Right lobe of liver (tissue), 6 donors: Measurements from ENCODE around the gene ASXL1. TPM values are rescaled to one million over a fixed set of nuclear protein-coding genes. Genes with fewer than 3 reads are reported as not detected.
A peak's percentile ranks its signal among the peaks of the same experiment; 100 is the strongest.
"Not testable (repeated sequence)": the region's sequence is repeated elsewhere in the genome, so short reads cannot be mapped to it uniquely, and the experiment has no call there.

Source experiments
- ATAC-seq, 4 donors: fragments of 200-7000 bp; cut with Tn5 transposase; one replicate each; pipeline ENCODE4 v1.9.1; 2020; ENCODE audit warnings: mild to moderate bottlenecking in 4 of 4, moderate library complexity in 4 of 4
- DNase-seq, 3 donors: peaks; one replicate each; pipeline ENCODE4 v3.0.0-alpha.2; 2020
- H3K27ac ChIP-seq, 3 donors: fragments of 200-600 bp; one replicate each; pipeline ENCODE4 v1.8.0; 2022
- H3K27me3 ChIP-seq, 2 donors: fragments of 200-600 bp; one replicate each; pipeline ENCODE4 v1.8.0; 2022
- H3K36me3 ChIP-seq, 4 donors: fragments of 200-600 bp; sonication (generic) in 1 of 4; one replicate each; pipeline versions ENCODE4 v1.5.1 to v1.8.0; 2017 to 2022; ENCODE audit warnings: control low read depth in 1 of 4
- H3K4me1 ChIP-seq, 4 donors: fragments of 200-600 bp; sonication (generic) in 1 of 4; one replicate each; pipeline versions ENCODE4 v1.5.1 to v1.8.0; 2017 to 2022; ENCODE audit warnings: control low read depth in 1 of 4
- H3K4me3 ChIP-seq, 3 donors: fragments of 200-600 bp; one replicate each; pipeline ENCODE4 v1.8.0; 2022
- H3K9me3 ChIP-seq, 4 donors: fragments of 200-600 bp; sonication (generic) in 1 of 4; one replicate each; pipeline versions ENCODE4 v1.5.1 to v1.8.0; 2017 to 2022; ENCODE audit warnings: control low read depth in 1 of 4
- POLR2A ChIP-seq: fragments of 450-650 bp; IDR thresholded peaks from one replicate; pipeline ENCODE4 v1.6.1; 2017; ENCODE audit warnings: antibody characterized with exemption, mild to moderate bottlenecking
- WGBS: methylation state at CpG from one replicate; pipeline ENCODE4 v1.1.6; 2018; ENCODE audit warnings: low coverage, low lambda C conversion rate; ENCODE audit not compliant: insufficient coverage; ENCODE audit errors: missing lambda C conversion rate; 5-methylcytosine and 5-hydroxymethylcytosine counted together
- intact Hi-C, 2 donors: fragments of 100-400 bp; cut with DNase I; formaldehyde crosslinking; loops; one replicate each; pipeline versions ENCODE4 v1.11.2 to v1.14.1; 2022
- total RNA-seq, 6 experiments: library from RNA; depleted of rRNA in 2 of 6; stranded (reverse); fragments of >200 nt in 2 of 6; fragmentation: NEBNext Ultra II Directional in 3 of 6; extraction: Animal tissue kit (Norgen Biotek cat#: 25700) in 3 of 6; gene quantifications; one replicate each; pipeline versions ENCODE4 v1.1.0 to v1.2.4, GENCODE V29; 2016 to 2023
- TF ChIP-seq, protein P1 (sequence below), 4 donors: fragments of 200-600 bp in 3 of 4; fragments of 450-650 bp in 1 of 4; IDR thresholded peaks; one replicate each; pipeline versions ENCODE4 v1.5.1 to v1.8.0; 2016 to 2022; ENCODE audit warnings: antibody characterized with exemption in 4 of 4, mild to moderate bottlenecking in 2 of 4
- donor health status: DM: no; HTN: yes; CAD: no.
- donor health status: DM: no; HTN: no; CAD: no.
- donor health status: DM: no; HTN: no; CAD: no.
- donor health status: DM: no; HTN: yes; CAD: no.
- donor health status: DM: no; HTN: yes; CAD: no.

Gene ASXL1
- total RNA-seq, 6 experiments from 2014 or later: 18.9 to 41.8 (median 26.0) TPM

DNA sequence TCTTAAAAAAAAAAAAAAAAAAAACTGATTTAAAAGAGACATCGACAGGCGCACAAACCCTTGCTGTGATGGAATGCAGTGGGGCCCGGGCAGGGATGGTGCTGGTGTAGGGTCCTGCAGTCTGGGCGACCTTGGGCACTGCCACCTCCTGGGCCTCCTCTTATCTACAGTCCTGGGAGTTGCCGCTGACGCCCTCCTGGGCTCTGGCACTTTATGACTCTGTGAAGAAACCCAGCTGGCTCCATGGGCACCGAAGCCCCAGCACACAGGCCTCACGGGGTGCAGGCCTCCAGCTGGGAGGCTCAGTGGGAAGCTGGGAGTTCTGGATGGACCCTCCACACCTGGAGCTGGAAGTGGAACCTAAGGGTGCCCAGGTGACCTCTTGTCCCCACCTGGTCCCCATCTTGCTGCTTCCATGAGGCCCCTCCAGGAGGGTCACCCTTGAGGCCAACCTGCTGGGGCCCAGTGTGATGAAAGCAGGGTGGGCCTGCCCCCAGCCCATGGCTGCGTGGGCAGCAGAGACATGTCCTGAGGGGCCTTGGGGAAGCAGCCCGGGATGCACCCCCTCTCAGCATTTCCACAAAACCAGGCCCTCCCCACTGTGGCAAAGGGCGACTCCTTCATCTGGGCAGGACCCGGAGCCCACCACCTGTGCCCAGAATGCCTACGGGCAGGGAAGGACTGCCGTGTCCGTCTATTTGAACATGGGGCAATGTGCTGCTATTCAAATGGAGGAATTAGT lies 104.9 kb downstream of the ASXL1 start:
- DNase-seq (peak in 1 of 3 donors; percentile 17), ATAC-seq (no peak)
- Histone ChIP-seq H3K27ac (peak overlapping the region in 1 of 3 donors; percentile 76), H3K9me3 (no peaks in the 10 kb centered on the region), H3K27me3 (no peaks in the 10 kb centered on the region), H3K4me3 (no peak overlapping the region), H3K4me1 (peaks cover 0 to 45% (median 25%) of the 10 kb centered on the region in 4 donors), H3K36me3 (no peaks in the 10 kb centered on the region)
- TF ChIP-seq, protein P1, sequence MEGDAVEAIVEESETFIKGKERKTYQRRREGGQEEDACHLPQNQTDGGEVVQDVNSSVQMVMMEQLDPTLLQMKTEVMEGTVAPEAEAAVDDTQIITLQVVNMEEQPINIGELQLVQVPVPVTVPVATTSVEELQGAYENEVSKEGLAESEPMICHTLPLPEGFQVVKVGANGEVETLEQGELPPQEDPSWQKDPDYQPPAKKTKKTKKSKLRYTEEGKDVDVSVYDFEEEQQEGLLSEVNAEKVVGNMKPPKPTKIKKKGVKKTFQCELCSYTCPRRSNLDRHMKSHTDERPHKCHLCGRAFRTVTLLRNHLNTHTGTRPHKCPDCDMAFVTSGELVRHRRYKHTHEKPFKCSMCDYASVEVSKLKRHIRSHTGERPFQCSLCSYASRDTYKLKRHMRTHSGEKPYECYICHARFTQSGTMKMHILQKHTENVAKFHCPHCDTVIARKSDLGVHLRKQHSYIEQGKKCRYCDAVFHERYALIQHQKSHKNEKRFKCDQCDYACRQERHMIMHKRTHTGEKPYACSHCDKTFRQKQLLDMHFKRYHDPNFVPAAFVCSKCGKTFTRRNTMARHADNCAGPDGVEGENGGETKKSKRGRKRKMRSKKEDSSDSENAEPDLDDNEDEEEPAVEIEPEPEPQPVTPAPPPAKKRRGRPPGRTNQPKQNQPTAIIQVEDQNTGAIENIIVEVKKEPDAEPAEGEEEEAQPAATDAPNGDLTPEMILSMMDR (IDR thresholded peaks at IDR 0.05): no peak
- no peak for TF ChIP-seq POLR2A
- WGBS: 80% methylated on average over 5 of the region's 15 CpGs
- intact Hi-C loops: no loop called here

DNA sequence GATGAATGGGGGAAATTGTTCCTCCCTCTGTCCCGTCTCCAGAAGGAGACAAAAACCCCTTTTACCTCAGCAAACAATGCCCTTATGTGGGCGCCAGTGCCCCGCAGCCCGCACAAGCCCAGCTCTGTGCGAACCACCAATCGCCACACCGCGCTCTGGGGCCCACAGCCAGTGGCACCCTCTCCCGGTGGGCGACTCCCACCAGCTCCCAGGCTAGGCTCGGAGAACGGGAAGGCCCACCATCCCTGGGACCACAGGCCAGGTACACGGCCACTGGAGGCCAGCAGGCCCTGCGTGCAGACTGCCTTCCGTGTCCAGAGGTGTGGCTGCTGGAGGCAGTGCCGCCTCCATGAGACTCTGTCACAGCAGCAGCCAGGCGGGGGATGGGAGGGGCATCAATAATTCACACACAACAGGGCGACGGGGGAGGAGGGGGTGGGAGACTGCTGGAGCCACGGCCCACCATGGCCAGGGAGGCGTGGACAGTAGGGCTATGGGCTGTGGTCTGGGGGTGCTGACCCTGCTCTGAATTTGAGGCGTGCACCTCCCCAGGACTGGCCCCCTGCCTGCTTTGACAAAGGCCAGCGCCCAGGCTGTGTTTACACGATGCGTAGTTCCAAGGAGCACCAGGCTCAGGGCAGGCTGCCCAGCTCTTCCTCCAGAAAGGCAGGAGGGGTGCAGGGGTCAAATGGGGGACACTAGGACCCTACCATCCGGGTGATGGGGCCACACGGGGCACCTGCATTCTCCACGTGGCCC lies 105.7 kb downstream of the ASXL1 start:
- Histone ChIP-seq H3K4me3 (no peak overlapping the region), H3K27ac (peak overlapping the region in 2 of 3 donors; percentile 54 to 76), H3K4me1 (peaks cover 0 to 43% (median 25%) of the 10 kb centered on the region in 4 donors), H3K27me3 (no peaks in the 10 kb centered on the region), H3K36me3 (no peaks in the 10 kb centered on the region), H3K9me3 (no peaks in the 10 kb centered on the region)
- peak; percentile 56 to 81 (median 76) for ATAC-seq
- DNase-seq: peak; percentile 73 to 86 (median 85)
- intact Hi-C loops: no loop called here
- 80% methylated on average over 6 of the region's 28 CpGs for WGBS
- no peak for TF ChIP-seq POLR2A
- TF ChIP-seq, protein P1 (IDR thresholded peaks at IDR 0.05): peak in 1 of 4 donors; percentile 4

DNA sequence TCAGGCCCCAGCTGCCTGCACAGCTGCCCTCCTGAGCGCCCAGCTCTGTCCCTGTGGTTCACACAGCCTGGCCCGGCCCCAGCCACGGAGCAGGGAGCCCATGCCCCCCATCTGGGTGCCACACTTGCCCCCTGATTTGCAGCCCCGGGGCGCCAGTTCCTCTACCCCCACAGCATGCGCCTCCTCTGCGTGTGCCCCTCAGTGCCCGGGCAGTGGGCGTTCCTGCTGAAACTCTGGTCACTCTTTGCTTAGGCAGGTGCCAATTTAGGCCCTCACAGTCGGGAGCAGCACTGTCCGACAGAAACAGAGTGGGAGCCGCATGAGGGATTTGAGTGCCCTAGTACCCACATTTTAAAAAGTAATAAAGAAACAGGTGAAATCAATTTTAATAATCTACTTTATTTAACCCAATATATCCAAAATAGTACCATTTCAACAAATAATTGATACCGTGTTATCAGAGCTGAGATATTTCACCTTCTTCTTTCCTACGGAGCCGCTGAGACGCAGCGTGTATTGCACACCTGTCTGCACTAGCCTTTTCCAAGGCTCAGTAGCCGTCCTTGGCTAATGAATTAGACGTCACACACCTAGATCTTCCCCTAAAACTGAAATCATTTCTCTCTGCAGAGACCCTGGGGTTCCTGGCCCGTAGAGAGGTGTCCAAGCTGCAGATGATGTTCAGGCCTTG lies 106.4 kb downstream of the ASXL1 start:
- intact Hi-C loops: no loop called here
- Histone ChIP-seq H3K4me3 (no peak overlapping the region), H3K9me3 (no peaks in the 10 kb centered on the region), H3K27me3 (no peaks in the 10 kb centered on the region), H3K36me3 (no peaks in the 10 kb centered on the region), H3K4me1 (peaks cover 0 to 43% (median 25%) of the 10 kb centered on the region in 4 donors), H3K27ac (peak overlapping the region; percentile 69 to 78 (median 76))
- ATAC-seq (peak in 2 of 4 donors; percentile 13 to 22), DNase-seq (peak in 1 of 3 donors; percentile 36)
- 65% methylated on average over 17 of the region's 20 CpGs for WGBS
- no peak for TF ChIP-seq POLR2A
- TF ChIP-seq, protein P1 (IDR thresholded peaks at IDR 0.05): no peak

DNA sequence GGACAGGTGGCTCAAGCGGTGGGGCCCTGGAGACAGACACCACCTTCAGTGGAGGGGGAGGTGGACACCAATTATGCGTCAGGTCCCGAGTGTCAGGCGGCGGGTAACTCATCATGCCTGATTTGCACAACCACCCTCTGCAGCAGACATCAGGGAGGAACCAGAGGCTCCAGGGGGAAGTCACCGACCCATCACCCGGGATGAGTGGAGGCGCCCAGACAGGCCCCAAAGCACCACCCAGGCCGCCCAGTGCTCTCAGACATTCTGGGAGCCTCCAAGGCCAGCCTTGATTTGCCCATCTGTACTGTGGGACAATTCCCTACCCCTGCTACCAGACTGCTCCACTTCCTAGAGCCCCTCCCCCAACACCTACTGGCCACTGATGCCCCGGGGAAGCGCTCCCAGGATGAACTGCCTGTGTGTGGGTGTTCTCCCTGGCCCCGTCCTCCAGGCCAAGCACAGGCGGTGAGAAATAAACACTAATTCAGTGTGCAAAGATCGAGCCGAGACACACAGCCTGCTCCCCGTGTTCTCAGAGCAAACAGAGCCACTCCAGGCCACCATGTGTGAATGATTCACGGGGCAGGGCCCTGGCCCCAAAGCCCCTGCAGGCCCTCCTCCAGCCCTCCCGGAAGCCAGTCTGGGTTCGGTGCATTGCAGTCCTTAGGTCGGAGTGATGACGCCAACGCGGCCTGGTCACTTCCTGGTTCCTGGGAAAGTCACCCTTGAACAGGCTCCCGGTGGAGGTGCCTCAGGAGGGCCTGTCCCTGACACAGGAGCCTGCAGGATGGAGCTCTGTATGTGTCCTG lies 107.2 kb downstream of the ASXL1 start:
- no peaks in the 10 kb centered on the region for H3K36me3 ChIP-seq
- peaks cover 0 to 43% (median 25%) of the 10 kb centered on the region in 4 donors for H3K4me1 ChIP-seq
- ATAC-seq (peak; percentile 67 to 82 (median 70)), DNase-seq (peak; percentile 82 to 95 (median 88))
- intact Hi-C loops: no loop called here
- H3K4me3 ChIP-seq: no peak overlapping the region
- TF ChIP-seq, protein P1 (IDR thresholded peaks at IDR 0.05): no peak
- TF ChIP-seq POLR2A: peak; percentile 63
- no peaks in the 10 kb centered on the region for H3K27me3 ChIP-seq
- no peaks in the 10 kb centered on the region for H3K9me3 ChIP-seq
- 19% methylated on average over 10 of the region's 24 CpGs for WGBS
- peak overlapping the region; percentile 69 to 78 (median 76) for H3K27ac ChIP-seq

DNA sequence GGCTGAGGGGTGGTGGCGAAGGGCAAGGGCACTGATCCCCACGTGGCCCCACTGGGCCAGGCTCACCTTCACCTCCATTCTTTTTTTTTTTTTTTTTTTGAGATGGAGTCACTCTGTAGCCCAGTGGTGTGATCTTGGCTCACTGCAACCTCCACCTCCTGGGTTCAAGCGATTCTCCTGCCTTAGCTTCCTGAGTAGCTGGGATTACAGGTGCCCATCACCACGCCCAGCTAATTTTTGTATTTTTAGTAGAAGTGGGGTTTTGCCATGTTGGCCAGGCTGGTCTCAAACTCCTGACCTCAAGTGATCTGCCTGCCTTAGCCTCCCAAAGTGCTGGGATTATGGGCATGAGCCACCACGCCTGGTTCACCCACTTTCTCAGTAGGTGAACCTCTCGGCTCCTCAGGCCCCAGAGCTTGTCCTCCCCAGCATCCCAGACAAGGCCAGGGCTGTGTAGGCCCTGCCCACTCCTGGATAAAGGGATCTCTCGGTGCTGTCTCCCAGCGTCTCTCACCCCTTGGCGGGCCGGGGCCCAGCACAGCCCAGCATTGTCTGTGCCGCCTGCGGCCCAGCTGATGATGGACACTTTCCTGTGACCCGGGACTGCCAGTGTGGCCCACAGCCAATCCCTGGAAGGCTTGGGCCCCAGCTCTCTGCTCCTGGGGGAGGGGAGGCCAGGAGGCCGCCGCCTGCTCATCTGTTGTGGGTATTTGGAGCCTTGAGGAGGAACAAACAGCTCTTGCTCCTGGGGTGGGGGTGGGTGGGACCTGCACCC lies 108.0 kb downstream of the ASXL1 start:
- peak in 2 of 3 donors; percentile 34 to 58 for DNase-seq
- H3K4me3 ChIP-seq, H3K9me3 ChIP-seq, ATAC-seq, intact Hi-C loops, H3K36me3 ChIP-seq, H3K27me3 ChIP-seq: not testable (repeated sequence)
- peaks cover 0 to 43% (median 25%) of the 10 kb centered on the region in 4 donors for H3K4me1 ChIP-seq
- 67% methylated on average over 4 of the region's 15 CpGs for WGBS
- peak overlapping the region; percentile 69 to 78 (median 76) for H3K27ac ChIP-seq
